GM21723 (cell line): Measurements from ENCODE around the gene SNX25.

Experiments
- ATAC-seq: cut with Tn5 transposase; IDR thresholded peaks from one replicate; pipeline ENCODE4 v1.9.1; 2021; ENCODE audit warnings: mild to moderate bottlenecking, moderate library complexity; ENCODE audit not compliant: unreplicated experiment

SNX25 gene

DNA sequence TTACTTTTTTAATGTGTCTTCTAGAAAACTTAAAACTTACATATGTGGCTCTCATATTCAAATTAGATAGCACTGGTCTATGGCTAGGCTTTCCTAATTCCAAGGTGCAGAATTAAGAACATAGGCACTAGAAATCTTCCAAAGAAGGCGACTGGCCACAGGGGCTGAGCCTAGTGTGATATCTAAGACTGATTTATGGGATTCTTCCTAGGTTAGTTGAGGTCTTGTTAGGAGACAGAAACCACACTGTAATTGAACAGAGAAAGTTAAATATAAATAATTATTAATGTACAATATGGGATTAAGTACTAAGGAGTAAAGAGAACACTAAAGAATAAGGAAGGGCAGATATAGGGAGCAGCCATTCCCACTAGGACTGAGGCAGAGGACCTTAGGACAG is 48.3 kb downstream of the SNX25 start:
- ATAC-seq, result no peak

DNA sequence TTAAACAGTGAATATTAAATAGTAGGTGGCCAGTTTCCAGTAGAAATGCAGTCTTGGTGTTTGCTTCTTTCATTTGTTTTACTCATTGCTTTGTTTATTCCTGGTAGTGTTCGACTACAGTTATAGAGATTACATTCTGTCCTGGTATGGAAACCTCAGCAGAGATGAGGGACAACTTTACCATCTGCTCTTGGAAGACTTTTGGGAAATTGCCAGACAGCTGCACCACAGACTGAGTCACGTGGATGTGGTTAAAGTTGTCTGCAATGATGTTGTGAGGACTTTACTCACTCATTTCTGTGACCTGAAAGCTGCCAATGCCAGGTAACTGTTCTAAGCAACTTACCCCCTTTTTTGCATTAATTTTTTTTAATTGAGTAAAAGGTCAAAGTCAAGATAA is 49.3 kb downstream of the SNX25 start:
- ATAC-seq, result peak; percentile 53

DNA sequence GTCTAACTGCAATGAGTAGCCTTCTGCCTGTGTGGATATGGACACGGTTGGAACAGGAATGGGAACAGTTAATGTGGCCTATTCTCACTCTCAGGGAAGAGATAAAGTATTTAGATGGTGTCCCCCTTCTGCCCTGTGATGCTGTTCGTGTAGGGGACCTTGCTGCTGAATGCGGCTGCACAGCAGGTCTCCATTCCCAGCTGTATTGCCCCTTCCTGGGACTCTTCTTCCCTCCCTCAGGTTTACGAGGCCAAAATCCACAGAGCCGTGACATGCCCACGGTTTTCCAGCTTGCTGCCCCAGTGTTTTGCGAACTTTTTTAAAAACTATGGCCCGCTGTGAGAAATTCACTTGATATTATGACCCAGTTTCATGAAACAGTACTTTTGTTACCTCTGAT is 50.3 kb downstream of the SNX25 start:
- no peak for ATAC-seq

DNA sequence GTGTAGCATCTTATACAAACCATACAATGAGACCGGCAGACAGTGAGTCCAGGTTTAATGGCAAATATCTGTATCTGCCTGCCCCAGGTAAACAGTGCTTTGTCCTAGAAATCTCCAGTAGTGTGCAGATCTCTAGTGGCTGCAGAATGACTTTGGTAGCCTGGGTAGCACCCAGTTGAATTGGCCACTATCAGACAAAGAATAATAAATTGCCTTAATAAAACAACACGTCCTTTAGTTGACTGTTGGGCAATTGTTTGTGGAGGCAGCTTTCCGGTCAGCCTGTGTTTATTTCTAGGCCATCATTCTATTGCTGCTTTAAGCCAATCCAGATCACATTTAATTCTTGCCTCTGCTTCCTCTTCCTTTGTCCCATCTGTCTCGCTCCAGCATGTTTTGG is 52.5 kb downstream of the SNX25 start:
- ATAC-seq, result no peak

DNA sequence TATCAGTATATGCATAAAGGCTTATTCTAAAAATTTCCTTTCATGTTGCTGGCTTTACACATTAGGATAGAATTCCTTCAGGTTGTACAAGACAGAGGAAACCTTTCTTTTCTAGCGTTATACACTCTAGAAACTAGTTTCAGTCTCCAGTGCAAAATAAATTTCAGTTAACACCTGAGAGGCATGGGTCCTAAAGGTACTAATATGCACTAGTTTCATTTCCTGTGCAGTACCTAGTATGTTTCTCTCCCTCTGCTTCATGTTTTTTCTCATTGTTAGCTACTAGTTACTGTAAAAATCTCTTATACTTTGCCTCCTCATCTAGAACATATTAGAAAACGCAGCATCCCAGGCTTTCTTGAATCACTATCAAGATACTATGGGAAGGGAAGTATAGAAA is 54.0 kb downstream of the SNX25 start:
- peak; percentile 72 for ATAC-seq

DNA sequence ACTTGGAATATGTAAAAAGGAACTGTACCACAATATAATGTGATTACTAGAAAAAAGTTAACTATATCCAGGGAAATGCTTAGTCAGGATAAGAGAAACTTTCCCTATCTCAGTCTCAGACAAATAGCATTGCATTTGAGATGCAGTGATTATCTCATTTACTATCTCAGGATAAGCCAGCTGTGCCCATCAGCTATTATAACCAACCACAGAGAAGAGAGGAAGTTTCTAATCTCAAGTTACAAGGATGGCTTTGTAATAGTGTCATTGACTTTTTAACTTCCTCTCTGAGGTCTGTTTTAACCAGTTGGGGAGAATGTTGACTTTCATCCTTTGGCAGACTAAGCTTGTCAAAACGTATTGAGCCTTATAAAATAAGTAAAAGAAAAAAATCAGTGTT is 56.5 kb downstream of the SNX25 start:
- peak; percentile 65 for ATAC-seq

DNA sequence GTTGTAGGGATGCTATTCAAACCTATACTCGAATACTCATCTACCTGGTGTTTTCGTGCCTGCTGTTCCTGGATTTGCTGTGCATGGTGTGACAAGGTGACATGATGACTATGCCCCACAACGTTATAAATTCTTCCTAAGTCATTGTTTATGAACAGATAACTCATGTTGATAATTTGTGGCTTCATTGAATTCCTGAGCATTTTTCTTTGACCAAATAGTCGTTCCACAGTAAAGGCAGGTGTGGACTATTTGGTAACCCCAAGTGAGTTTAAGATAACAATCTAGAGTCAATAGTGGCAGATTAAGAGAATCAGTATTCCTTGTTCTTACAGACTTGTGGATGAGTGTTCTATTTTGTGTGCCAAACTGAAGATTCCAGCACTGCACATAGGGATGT is 59.9 kb downstream of the SNX25 start:
- ATAC-seq, result no peak

DNA sequence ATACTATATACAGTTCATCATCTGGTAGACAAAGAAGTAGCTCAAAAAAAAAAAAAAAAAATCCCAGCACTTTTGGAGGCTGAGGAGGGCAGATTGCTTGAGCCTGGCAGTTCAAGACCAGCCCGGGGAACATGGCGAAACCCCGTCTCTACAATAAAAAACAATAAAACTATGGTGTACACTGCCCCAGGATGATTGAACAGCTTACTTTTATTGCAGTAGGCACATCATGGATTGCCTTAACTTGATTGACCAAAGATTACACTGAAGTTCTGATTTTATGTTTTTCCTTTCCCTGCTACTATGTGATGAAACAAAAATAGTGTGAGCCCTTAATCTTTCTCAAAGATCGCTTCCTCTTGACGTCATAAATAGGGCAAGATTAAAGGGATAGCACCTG is 60.6 kb downstream of the SNX25 start:
- ATAC-seq, result no peak

DNA sequence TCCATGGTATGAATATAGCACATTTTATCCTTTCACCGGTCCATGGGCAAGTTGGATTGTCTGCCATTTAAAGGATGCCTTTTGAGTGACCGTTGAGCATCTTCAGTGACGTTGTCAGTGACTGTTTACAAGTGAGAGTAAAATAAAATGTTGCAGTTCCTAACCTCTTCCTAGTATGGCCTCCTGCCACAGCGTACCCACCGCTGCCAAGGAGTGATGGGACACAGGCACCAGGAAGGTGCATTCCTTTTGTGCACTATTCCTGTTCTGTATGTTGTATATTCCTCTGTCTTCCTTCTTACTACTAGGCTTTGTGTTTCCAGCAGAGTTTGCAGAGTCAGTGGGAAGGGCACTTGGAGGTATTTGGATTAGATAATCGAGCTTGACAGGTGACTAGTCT is 61.5 kb downstream of the SNX25 start:
- no peak for ATAC-seq

DNA sequence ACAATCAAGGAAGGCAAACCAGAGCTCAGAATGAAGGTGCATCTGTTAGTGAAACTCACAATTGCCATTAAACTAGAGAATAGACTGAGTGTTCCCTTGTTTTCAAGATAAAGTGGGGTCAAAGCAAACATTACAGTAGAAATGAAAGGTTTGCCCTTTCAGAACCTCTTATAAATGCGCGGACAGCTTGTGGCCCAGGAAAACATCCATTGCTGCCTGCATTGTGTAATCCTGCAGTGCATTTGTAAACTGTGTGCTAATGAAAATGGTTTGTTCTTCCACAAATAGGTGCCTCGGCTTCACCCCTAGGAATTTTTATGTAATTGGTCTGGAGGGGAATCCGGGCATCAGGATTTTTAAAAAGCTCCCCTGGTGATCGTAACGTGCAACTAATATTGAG is 62.8 kb downstream of the SNX25 start:
- no peak for ATAC-seq

DNA sequence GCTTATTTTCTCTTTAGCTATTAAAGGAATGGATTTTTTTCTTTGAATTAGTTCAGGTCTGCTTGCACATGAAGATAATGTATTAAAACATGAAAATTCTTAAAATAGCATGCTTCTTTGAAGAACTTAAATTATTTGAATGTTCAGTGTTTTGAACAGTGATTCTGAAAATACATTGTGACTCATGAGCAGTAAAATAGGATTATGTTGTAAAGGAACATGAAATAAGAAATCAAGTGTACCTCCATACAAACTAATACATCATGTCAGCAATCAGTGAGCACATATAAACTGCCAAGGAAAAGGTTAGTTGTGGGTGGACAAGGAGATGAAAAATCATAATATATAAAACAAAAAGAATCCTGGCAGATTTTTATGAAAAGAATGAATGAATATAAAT is 66.1 kb downstream of the SNX25 start:
- no peak for ATAC-seq

DNA sequence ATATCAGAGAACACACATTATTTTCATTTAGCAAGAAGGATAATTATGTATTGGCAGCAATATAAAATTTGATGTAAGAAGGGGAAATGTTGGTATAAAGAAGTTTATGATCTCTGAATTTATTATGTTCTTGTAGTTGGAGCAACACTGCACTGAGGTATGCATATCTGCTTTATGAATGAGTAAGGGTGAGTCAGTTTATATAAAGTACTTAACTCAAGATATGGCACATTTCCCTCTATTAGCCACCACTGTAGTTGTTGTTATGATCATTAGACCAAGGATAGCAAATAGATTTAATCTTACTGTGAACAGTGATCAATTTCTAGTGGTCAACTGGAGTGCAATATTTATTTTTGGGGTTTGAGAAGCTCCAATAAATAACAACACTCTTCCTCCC is 66.6 kb downstream of the SNX25 start:
- no peak for ATAC-seq

DNA sequence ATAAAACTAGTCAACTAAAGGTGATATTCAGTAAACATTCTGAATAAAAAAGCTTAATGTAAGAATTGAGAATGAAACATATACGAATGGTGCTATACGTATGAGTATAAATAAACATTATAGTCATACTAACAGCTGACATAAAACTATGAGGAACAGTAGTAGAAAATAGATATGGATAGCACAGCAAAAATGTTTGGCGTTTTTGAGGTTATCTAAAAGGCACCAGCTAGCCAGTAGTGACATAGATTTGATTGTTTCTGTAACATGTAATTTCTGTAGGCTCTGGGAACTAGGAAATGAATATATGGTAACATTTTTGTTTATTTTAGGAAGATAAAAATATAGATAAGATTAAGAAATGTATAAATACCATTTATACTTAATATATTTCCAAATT is 69.3 kb downstream of the SNX25 start:
- ATAC-seq, result no peak

DNA sequence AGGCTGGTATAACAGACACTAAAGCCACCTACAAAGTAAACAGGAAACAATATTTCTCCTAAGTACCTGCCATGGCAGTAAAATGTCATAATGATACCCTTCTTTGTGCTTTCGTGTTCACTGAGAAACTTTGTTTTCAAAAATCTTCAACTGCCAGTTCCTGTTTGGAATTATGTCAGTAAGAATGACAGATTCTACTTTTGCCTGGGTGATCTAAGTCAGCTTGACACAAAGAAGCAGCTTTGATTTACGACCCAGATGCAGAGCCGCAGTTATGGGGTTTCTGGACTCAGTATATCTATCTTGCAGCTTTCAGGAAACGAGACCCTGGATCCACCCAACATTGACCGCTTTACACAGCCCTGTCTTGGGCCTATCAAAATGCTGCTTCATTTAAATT is 71.2 kb downstream of the SNX25 start:
- ATAC-seq, result no peak

DNA sequence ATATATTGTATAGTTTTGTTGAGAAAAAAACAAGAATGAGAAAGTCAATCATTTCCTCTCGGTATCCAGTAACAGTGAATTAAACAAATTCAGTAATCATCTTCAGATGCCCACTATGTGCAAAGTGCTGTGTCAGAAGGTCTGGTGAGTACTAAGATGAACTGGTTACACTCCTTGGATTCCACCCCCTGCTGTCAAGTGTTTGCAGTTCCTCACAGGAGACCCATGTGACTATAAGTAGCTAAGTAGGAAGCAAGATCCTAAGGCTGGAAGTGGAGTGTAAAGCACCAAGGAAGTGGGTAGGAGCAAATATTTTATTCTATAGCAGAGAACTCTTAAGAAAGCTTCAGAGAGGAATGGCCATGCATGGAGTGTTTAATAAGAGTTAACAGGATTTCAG is 73.6 kb downstream of the SNX25 start:
- ATAC-seq, result no peak

DNA sequence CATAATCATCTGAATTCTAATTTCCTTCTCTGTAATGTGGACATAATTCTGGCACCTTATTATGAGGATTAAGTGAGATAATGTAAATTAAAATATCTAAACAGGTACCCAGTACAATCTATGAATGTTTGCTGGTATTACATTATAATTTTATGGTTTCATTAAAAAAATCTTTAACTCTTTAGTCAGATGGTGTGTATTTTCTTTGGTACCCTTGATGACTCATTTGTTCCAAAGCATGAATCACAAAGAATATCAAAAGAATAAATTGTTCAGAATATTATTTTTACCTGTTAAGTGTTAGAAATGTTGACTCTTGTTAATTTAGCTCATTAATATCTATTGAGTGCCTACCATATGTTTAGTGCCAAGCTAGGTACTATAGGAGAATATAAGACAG is 74.3 kb downstream of the SNX25 start:
- no peak for ATAC-seq

DNA sequence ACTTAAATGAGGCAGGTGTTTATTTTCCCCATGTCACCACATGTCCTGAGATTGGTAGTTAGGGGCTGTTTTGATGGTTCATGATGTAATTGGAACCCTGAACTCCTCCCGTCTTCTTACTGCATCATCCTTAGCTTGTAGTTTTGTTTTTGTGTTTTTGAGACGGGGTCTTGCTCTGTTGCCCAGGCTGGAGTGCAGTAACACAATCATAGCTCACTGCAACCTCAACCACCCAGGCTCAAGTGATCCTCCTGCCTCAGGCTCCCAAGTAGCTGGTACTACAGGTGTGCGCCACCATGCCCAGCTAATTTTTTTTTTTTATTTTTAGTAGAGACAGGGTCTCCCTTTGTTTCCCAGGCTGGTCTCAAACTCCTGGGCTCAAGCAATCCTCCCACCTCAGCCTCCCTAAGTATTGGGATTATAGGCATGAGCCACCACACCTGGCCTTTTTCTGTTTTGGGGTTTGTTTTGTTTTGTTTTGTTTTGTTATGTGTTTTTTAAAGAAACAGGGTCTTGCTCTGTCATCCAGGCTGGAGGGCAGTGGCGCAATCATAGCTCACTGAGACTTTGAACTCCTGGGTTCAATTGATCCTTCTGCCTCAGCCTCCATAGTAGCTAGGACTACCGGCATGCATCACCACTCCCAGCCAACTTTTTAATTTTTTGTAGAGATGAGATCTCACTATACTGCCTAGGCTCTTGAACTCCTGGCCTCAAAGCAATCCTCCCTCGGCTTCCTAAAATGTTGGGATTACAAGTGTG is 76.4 kb downstream of the SNX25 start:
- no peak for ATAC-seq

DNA sequence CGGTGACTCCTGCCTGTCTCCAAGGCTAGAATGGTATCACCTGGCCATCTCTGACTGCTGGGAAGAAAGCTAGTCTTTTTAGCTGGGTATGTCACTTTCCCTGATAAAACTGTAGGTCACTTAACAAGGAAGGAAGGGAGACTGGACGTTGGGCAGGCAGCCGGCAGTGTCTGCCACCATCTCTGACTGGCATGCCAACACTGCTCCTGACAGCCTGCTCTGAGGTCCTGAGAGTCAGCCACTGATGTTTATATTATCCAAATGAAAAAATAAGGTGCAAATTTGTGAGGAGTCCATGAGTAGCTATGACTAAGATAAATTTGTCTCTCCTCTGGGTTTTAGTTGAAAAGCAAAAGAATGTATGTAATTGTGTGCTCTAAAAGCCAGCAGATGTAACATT is 77.2 kb downstream of the SNX25 start:
- ATAC-seq, result no peak

DNA sequence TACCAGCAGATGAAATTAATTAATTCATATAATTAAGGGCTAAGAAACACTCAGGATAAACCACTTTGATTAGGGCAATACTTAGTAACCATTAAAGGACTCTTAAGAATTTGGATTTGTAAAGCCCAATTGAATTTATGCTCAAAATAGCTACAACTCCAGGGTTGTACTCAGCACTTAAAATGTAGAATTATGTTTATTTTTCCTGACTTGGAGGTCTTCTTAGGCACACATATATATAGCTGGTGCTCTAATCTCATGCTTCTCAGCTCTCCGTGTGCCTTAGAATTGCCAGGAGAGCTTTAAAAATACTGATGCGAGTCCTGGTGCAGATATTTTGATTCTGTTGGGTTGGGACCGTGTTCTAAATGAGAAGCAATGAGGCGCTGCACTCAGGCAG is 77.6 kb downstream of the SNX25 start:
- ATAC-seq, result no peak

DNA sequence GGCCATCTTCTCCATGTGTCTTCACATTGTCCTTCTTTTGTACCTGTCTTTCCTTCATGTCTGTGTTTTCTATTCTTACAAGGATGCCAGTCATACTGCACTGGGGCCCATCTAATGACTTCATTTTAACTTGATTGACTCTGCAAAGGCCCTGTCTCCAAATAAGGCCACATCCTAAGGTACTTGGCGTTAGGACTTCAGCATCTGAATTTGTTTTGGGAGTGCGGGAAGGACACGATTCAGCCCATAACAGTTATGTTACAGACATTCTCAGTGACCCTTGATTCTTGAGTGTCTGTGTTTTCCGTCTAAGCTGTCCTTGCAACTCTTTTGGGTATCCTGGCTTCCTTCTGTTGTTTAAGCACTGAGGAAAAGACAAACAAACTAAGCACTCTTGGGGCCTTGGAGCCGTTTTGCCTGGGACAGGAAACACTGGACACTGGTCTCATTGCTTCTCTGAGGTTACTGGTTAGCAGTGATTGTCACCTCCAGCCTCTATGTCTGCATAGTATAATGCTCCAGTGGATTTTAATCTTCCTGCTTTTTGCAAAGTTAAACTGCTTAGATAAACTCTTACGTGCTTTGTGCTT is 80.7 kb downstream of the SNX25 start:
- no peak for ATAC-seq

DNA sequence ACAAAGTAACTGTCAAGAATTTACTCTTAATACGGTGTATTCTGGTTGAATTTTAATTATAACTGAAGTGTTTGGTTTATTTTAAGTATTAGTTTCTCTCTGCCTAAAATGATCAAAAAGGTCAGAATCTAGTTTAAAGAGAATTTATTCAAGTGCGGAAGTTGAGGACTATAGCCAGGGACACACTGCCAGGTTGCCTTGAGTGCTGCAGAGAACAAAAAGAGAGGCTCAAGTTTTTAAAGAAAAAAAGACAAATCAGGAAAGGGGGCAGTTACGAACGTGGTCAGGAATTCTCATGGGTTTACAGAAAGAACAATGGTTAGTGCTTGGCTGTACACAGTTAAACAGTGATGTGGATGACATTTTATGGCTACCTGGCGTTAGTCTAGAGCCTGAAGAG is 81.3 kb downstream of the SNX25 start:
- no peak for ATAC-seq

DNA sequence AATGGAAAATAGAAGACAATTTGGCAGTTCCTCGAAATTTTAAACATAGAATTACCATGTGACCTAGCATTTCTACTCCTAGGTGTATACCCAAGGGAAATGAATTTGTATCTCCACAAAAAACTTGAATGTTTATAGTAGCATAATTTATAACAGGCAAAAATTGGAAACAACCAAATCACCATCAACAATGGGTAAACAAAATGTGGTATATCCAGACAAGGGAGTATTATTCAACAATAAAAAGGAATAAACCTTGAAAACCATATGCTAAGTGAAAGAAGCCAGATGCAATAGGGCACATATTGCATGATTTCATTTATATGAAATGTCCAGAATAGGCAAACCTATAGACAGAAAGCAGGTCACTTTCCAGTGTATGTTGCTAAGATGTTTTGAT is 83.8 kb downstream of the SNX25 start:
- ATAC-seq, result no peak
